A549 treated with GW870086 at 1 μM for 4 hours (cell line): Measurements from ENCODE around the gene RASA2. TPM values are rescaled to one million over a fixed set of nuclear protein-coding genes. Genes with fewer than 3 reads are reported as not detected.

Source experiments
- total RNA-seq: library from RNA; stranded (reverse); fragments of 200-300 nt; extraction: Qiagen RNA extraction; gene quantifications from 5 replicates; pipeline ENCODE4 v1.2.3, GENCODE V29; 2022; ENCODE audit warnings: low read depth

The RASA2 gene, protein sequence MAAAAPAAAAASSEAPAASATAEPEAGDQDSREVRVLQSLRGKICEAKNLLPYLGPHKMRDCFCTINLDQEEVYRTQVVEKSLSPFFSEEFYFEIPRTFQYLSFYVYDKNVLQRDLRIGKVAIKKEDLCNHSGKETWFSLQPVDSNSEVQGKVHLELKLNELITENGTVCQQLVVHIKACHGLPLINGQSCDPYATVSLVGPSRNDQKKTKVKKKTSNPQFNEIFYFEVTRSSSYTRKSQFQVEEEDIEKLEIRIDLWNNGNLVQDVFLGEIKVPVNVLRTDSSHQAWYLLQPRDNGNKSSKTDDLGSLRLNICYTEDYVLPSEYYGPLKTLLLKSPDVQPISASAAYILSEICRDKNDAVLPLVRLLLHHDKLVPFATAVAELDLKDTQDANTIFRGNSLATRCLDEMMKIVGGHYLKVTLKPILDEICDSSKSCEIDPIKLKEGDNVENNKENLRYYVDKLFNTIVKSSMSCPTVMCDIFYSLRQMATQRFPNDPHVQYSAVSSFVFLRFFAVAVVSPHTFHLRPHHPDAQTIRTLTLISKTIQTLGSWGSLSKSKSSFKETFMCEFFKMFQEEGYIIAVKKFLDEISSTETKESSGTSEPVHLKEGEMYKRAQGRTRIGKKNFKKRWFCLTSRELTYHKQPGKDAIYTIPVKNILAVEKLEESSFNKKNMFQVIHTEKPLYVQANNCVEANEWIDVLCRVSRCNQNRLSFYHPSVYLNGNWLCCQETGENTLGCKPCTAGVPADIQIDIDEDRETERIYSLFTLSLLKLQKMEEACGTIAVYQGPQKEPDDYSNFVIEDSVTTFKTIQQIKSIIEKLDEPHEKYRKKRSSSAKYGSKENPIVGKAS
- total RNA-seq: 4.0 to 8.1 TPM (median 7.3 TPM) in 5 replicates

DNA sequence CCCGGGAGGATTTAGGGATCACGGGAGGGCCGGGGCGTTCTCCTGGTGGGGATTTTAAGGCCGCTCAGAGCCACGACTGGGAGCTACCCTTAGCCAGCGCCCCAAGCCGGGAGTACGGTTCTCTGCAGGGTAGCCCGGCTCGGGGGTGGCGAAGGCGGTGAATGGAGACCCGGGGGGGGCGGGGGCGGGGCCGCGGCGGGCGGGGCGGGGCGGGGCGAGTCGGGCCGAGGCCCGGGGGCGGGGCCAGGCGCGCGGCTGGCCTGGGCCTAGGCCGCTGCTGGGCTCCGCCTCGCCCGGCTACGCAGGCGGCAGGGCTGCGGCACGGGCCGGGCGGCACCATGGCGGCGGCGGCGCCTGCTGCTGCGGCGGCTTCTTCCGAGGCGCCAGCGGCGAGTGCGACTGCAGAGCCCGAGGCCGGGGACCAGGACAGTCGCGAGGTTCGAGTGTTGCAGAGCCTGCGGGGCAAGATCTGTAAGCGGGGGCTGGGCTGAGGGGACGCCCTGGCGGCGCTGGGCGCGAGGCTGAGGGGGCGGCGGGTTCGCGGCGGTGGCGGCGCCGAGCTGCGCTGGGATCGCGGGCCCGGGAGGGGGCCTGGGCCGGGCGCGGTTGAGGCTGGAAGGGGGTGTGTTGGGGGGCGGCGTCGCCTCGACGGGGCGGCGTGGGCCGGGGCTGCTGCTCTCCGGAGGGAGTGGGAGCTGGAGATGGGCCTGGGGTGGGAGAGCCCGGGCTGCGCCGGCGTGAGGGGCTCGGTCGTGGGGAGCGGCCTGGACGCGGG, at the start of gene RASA2:
RASA2 (plus strand) TSS at position 282 of the 775 bp plus-strand sequence; CDS start at position 339, 57 bp downstream.

Other genes with a start within 250 kb of the RASA2 start
- 58.4 to 95.3 TPM (median 83.1 TPM) in 5 replicates for gene ZBTB38, start 118.5 kb upstream of the RASA2 start, total RNA-seq